GM23338 (cell line): Measurements from ENCODE around the gene ERF. TPM values are rescaled to one million over a fixed set of nuclear protein-coding genes. Genes with fewer than 3 reads are reported as not detected.

Experiments
- ATAC-seq: fragments of 200-7000 bp; cut with Tn5 transposase; 3 replicates; pipeline ENCODE4 v1.9.1; 2020
- DNase-seq: peaks from one replicate; pipeline ENCODE4 v3.0.0-alpha.2; 2015; ENCODE audit warnings: low spot score
- H2AFZ ChIP-seq: fragments of 200-600 bp; sonication (generic); 2 replicates; pipeline ENCODE4 v1.8.0; 2016; ENCODE audit warnings: antibody characterized with exemption, mild to moderate bottlenecking, moderate library complexity
- H3F3A ChIP-seq: fragments of 200-600 bp; sonication (generic); replicated peaks from 2 replicates; pipeline ENCODE4 v1.8.0; 2017; ENCODE audit warnings: antibody characterized with exemption, mixed run types, low read depth
- H3K27ac ChIP-seq: fragments of 200-600 bp; sonication (generic); 2 replicates; pipeline ENCODE4 v1.6.1; 2016; ENCODE audit warnings: low read depth
- H3K27me3 ChIP-seq: fragments of 200-600 bp; sonication (generic); 2 replicates; pipeline ENCODE4 v1.8.0; 2016; ENCODE audit warnings: mild to moderate bottlenecking, mixed run types, moderate library complexity; ENCODE audit not compliant: insufficient read depth
- H3K36me3 ChIP-seq: fragments of 200-600 bp; sonication (generic); 2 replicates; pipeline ENCODE4 v1.8.0; 2016; ENCODE audit warnings: mild to moderate bottlenecking; ENCODE audit not compliant: insufficient read depth
- H3K4me1 ChIP-seq: fragments of 200-600 bp; sonication (generic); 2 replicates; pipeline ENCODE4 v1.8.0; 2016; ENCODE audit warnings: mild to moderate bottlenecking, moderate library complexity; ENCODE audit not compliant: insufficient read depth
- H3K4me2 ChIP-seq: fragments of 200-600 bp; sonication (generic); 2 replicates; pipeline ENCODE4 v1.7.1; 2017; ENCODE audit warnings: mixed run types
- H3K4me3 ChIP-seq: fragments of 200-600 bp; sonication (generic); 2 replicates; pipeline ENCODE4 v1.6.1; 2016; ENCODE audit warnings: mixed run types
- H3K79me2 ChIP-seq: fragments of 200-600 bp; sonication (generic); replicated peaks from 2 replicates; pipeline ENCODE4 v1.8.0; 2017; ENCODE audit warnings: mild to moderate bottlenecking; ENCODE audit not compliant: insufficient read depth
- H3K9me2 ChIP-seq: fragments of 200-600 bp; sonication (generic); 2 replicates; pipeline ENCODE4 v1.8.0; 2017; ENCODE audit not compliant: insufficient read depth
- H4K20me1 ChIP-seq: fragments of 200-600 bp; sonication (generic); replicated peaks from 2 replicates; pipeline ENCODE4 v1.8.0; 2017; ENCODE audit warnings: mild to moderate bottlenecking; ENCODE audit not compliant: insufficient read depth
- H3K27ac Mint-ChIP-seq: 2 replicates; pipeline ENCODE4 v1.8.0; 2020; ENCODE audit warnings: inconsistent platforms, mild to moderate bottlenecking, moderate library complexity, mixed read lengths
- H3K27me3 Mint-ChIP-seq: 3 replicates; pipeline ENCODE4 v1.8.0; 2022; ENCODE audit warnings: low read depth, mild to moderate bottlenecking, moderate library complexity, mixed read lengths, inconsistent platforms; ENCODE audit not compliant: insufficient read depth, poor library complexity
- H3K36me3 Mint-ChIP-seq: 3 replicates; pipeline ENCODE4 v1.8.0; 2021; ENCODE audit warnings: low read depth, mild to moderate bottlenecking, inconsistent platforms, moderate library complexity, mixed read lengths
- H3K4me1 Mint-ChIP-seq: 3 replicates; pipeline ENCODE4 v1.8.0; 2020; ENCODE audit warnings: mild to moderate bottlenecking, inconsistent platforms, mixed read lengths
- H3K4me3 Mint-ChIP-seq: 3 replicates; pipeline ENCODE4 v1.8.0; 2021; ENCODE audit warnings: moderate library complexity, mild to moderate bottlenecking, inconsistent platforms, mixed read lengths
- H3K9me3 Mint-ChIP-seq: 3 replicates; pipeline ENCODE4 v1.8.0; 2020; ENCODE audit warnings: moderate library complexity, mild to moderate bottlenecking, inconsistent platforms, mixed read lengths
- CREB1 ChIP-seq: fragments of 250-450 bp; sonication (Bioruptor Pico); IDR thresholded peaks from 2 replicates; pipeline ENCODE4 v1.5.0; 2020; ENCODE audit warnings: low read depth, mild to moderate bottlenecking, moderate library complexity
- CTCF ChIP-seq, 2 experiments: fragments of 200-600 bp in 1 of 2; sonication (generic) in 1 of 2; conservative IDR thresholded peaks; 2 replicates each; pipeline versions ENCODE4 v1.5.1 to v1.6.1; 2016 to 2017; ENCODE audit warnings: antibody characterized with exemption in 2 of 2, low read depth in 2 of 2, mild to moderate bottlenecking in 2 of 2, moderate library complexity in 1 of 2
- EZH2 ChIP-seq: fragments of 200-600 bp; sonication (generic); IDR thresholded peaks from one replicate; pipeline ENCODE4 v1.8.0; 2017; ENCODE audit warnings: antibody characterized with exemption, mild to moderate bottlenecking, low read depth; ENCODE audit not compliant: unreplicated experiment
- EZH2phosphoT487 ChIP-seq: fragments of 200-600 bp; sonication (generic); IDR thresholded peaks from one replicate; pipeline ENCODE4 v1.8.1; 2018; ENCODE audit warnings: antibody characterized with exemption; ENCODE audit not compliant: unreplicated experiment
- JUNB ChIP-seq: IDR thresholded peaks from one replicate; pipeline ENCODE4 v1.6.1; 2016; ENCODE audit warnings: antibody characterized with exemption; ENCODE audit not compliant: unreplicated experiment
- NANOG ChIP-seq: IDR thresholded peaks from 2 replicates; pipeline ENCODE4 v1.6.1; 2016; ENCODE audit warnings: antibody characterized with exemption, borderline replicate concordance
- POLR2AphosphoS5 ChIP-seq: IDR thresholded peaks from 2 replicates; pipeline ENCODE4 v1.6.1; 2016; ENCODE audit warnings: antibody characterized with exemption, low read depth
- ZNF331 ChIP-seq: fragments of 250-450 bp; sonication (Bioruptor Pico); IDR thresholded peaks from 2 replicates; pipeline ENCODE4 v1.5.0; 2020; ENCODE audit warnings: low read depth, mild to moderate bottlenecking, moderate library complexity
- ZNF462 ChIP-seq: fragments of 250-450 bp; sonication (Bioruptor Pico); IDR thresholded peaks from 2 replicates; pipeline ENCODE4 v1.5.0; 2020; ENCODE audit warnings: mild to moderate bottlenecking, moderate library complexity
- polyA plus RNA-seq: library from polyadenylated mRNA; unstranded; fragments of >200 nt; fragmentation: Nextera tagmentation; extraction: Ambion mirVana; gene quantifications from 2 replicates; pipeline ENCODE4 v1.2.1, GENCODE V29; 2016
- total RNA-seq: library from RNA; depleted of rRNA; stranded (reverse); fragments of >200 nt; shearing (Covaris generic); gene quantifications from 2 replicates; pipeline ENCODE4 v1.2.3, GENCODE V29; 2014
- TF ChIP-seq, protein P1 (sequence below): IDR thresholded peaks from 2 replicates; pipeline ENCODE4 v1.6.1; 2016; ENCODE audit warnings: antibody characterized with exemption

ERF gene
- total and polyA plus RNA-seq, 2 experiments from 2014 or later, result 29.4 to 49.4 TPM

DNA sequence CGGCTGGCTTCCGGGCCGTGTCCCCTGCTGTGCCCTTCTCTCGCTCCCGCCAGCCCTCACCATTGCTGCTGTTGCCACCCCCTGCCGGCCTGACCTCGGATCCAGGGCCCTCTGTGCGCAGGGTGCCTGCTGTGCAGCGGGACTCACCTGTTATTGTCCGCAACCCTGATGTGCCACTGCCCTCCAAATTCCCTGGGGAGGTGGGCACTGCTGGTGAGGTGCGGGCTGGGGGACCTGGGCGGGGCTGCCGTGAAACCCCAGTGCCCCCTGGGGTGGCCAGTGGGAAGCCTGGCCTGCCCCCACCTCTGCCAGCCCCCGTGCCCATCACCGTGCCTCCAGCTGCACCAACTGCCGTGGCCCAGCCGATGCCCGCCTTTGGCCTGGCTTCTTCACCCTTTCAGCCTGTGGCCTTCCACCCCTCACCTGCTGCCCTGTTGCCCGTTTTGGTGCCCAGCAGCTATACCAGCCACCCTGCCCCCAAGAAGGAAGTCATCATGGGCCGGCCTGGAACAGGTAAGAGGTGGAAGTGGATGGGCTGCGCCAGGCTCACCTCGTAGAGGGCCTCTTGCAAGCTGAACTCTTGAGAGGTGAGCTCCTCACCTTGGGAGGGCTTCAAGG, 19.2 kb upstream of the ERF start:
- Histone ChIP-seq H3K36me3 (no peaks in the 10 kb centered on the region), H3K4me3 (no peak overlapping the region), H2AFZ (no peak overlapping the region), H3F3A (no peaks in the 10 kb centered on the region), H3K9me2 (no peaks in the 10 kb centered on the region), H3K27me3 (no peaks in the 10 kb centered on the region), H3K79me2 (peaks cover 6% of the 10 kb centered on the region; the same call in 1 of the 2 replicates), H4K20me1 (0 out of 2 replicates have a peak, but pooled peaks cover 3% of the 10 kb centered on the region), H3K4me2 (no peak overlapping the region), H3K27ac (no peak overlapping the region), H3K4me1 (peaks cover 6% of the 10 kb centered on the region; the same call in 1 of the 2 replicates)
- TF ChIP-seq CREB1, result no peak
- TF ChIP-seq JUNB, result no peak
- TF ChIP-seq EZH2phosphoT487, result no peak
- TF ChIP-seq CTCF (conservative IDR thresholded peaks at IDR 0.05; ENCODE audit: low read depth in 2 of 2), result no peak
- TF ChIP-seq EZH2, result no peak
- TF ChIP-seq, protein P1, sequence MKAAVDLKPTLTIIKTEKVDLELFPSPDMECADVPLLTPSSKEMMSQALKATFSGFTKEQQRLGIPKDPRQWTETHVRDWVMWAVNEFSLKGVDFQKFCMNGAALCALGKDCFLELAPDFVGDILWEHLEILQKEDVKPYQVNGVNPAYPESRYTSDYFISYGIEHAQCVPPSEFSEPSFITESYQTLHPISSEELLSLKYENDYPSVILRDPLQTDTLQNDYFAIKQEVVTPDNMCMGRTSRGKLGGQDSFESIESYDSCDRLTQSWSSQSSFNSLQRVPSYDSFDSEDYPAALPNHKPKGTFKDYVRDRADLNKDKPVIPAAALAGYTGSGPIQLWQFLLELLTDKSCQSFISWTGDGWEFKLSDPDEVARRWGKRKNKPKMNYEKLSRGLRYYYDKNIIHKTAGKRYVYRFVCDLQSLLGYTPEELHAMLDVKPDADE, result no peak
- no peak for TF ChIP-seq POLR2AphosphoS5
- DNase-seq (no peak), ATAC-seq (no peak)
- H3K4me1 Mint-ChIP-seq, result peaks cover 29% of the 10 kb centered on the region
- H3K27me3 Mint-ChIP-seq, result peaks cover 6% of the 10 kb centered on the region
- H3K9me3 Mint-ChIP-seq, result no peaks in the 10 kb centered on the region; the same call in 2 of the 3 replicates
- peaks cover 13% of the 10 kb centered on the region; the same call in 2 of the 3 replicates for H3K36me3 Mint-ChIP-seq
- no peak overlapping the region for H3K27ac Mint-ChIP-seq
- no peak overlapping the region for H3K4me3 Mint-ChIP-seq

DNA sequence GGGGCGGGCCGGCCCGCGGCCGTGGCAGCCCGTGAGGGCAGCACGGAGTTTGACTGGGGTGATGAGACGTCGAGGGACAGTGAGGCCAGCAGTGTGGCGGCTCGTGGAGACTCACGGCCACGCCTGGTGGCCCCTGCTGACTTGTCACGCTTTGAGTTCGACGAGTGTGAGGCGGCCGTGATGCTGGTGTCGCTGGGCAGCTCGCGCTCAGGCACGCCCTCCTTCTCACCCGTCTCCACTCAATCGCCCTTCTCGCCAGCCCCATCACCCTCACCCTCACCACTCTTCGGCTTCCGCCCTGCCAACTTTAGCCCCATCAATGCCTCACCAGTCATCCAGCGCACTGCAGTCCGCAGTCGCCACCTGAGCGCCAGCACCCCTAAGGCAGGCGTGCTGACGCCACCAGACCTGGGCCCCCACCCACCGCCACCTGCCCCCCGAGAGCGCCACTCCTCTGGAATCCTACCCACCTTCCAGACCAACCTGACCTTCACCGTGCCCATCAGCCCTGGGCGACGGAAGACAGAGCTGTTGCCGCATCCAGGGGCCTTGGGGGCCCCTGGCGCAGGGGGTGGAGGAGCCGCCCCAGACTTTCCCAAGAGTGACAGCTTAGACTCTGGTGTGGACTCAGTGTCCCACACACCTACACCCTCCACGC, 18.6 kb upstream of the ERF start:
- no peak overlapping the region for H2AFZ ChIP-seq
- no peaks in the 10 kb centered on the region for H3F3A ChIP-seq
- no peaks in the 10 kb centered on the region for H3K27me3 ChIP-seq
- peaks cover 13% of the 10 kb centered on the region; the same call in 2 of the 3 replicates for H3K36me3 Mint-ChIP-seq
- H3K36me3 ChIP-seq, result no peaks in the 10 kb centered on the region
- H3K4me1 Mint-ChIP-seq, result peaks cover 24% of the 10 kb centered on the region
- H3K4me3 Mint-ChIP-seq, result no peak overlapping the region
- DNase-seq (no peak), ATAC-seq (no peak)
- no peak overlapping the region for H3K27ac ChIP-seq
- 0 out of 2 replicates have a peak, but pooled peaks cover 3% of the 10 kb centered on the region for H4K20me1 ChIP-seq
- peaks cover 5% of the 10 kb centered on the region; the same call in 1 of the 2 replicates for H3K4me1 ChIP-seq
- no peaks in the 10 kb centered on the region; the same call in 2 of the 3 replicates for H3K9me3 Mint-ChIP-seq
- H3K4me2 ChIP-seq, result no peak overlapping the region
- no peaks in the 10 kb centered on the region for H3K9me2 ChIP-seq
- H3K79me2 ChIP-seq, result peaks cover 6% of the 10 kb centered on the region; the same call in 1 of the 2 replicates
- H3K4me3 ChIP-seq, result no peak overlapping the region
- peaks cover 4% of the 10 kb centered on the region for H3K27me3 Mint-ChIP-seq
- H3K27ac Mint-ChIP-seq, result no peak overlapping the region
- TF ChIP-seq NANOG (no peak), ZNF462 (CRISPR knock-in tag) (no peak), ZNF331 (no peak)
